DND-41 (cell line): ENCODE measurements around the gene NEDD4L.

Experiments
- ATAC-seq: fragments of 200-7000 bp; cut with Tn5 transposase; 3 replicates; pipeline ENCODE4 v1.9.1; 2021; ENCODE audit warnings: low read depth; ENCODE audit not compliant: insufficient read depth
- DNase-seq: peaks from one replicate; pipeline ENCODE4 v3.0.0-alpha.2; 2020
- H2AFZ ChIP-seq: 2 replicates; pipeline ENCODE4 v1.6.0; 2012; ENCODE audit warnings: low read depth, low read length
- H3K27ac ChIP-seq: 2 replicates; pipeline ENCODE4 v1.5.1; 2012; ENCODE audit warnings: low read length, inconsistent platforms
- H3K27me3 ChIP-seq: fragments of 200-600 bp; sonication (generic); 2 replicates; pipeline ENCODE4 v1.6.0; 2012; ENCODE audit warnings: low read length, mild to moderate bottlenecking, inconsistent platforms; ENCODE audit not compliant: insufficient read depth, poor library complexity
- H3K36me3 ChIP-seq: 2 replicates; pipeline ENCODE4 v1.5.1; 2012; ENCODE audit warnings: low read length, inconsistent platforms; ENCODE audit not compliant: insufficient read depth
- H3K4me1 ChIP-seq: 2 replicates; pipeline ENCODE4 v1.5.1; 2012; ENCODE audit warnings: mild to moderate bottlenecking, low read length; ENCODE audit not compliant: insufficient read depth
- H3K4me2 ChIP-seq: 2 replicates; pipeline ENCODE4 v1.6.0; 2012; ENCODE audit warnings: mild to moderate bottlenecking, moderate library complexity, low read length, inconsistent platforms; ENCODE audit not compliant: insufficient read depth
- H3K4me3 ChIP-seq, 2 experiments: fragments of 200-600 bp in 1 of 2; shearing (Covaris generic) in 1 of 2; 2 replicates each; pipeline ENCODE4 v1.5.1; 2012 to 2016; ENCODE audit warnings: inconsistent platforms in 2 of 2, low read length in 2 of 2, mild to moderate bottlenecking in 2 of 2, low read depth in 1 of 2, moderate library complexity in 1 of 2
- H3K79me2 ChIP-seq: 2 replicates; pipeline ENCODE4 v1.6.0; 2012; ENCODE audit warnings: low read length, inconsistent platforms; ENCODE audit not compliant: insufficient read depth
- H3K9ac ChIP-seq: 2 replicates; pipeline ENCODE4 v1.6.0; 2012; ENCODE audit warnings: low read depth, mild to moderate bottlenecking, inconsistent platforms, low read length, moderate library complexity
- H3K9me3 ChIP-seq: 2 replicates; pipeline ENCODE4 v1.5.1; 2012; ENCODE audit warnings: low read length, moderate library complexity, mild to moderate bottlenecking, inconsistent platforms; ENCODE audit not compliant: insufficient read depth, severe bottlenecking
- H4K20me1 ChIP-seq: 2 replicates; pipeline ENCODE4 v1.6.0; 2012; ENCODE audit warnings: low read length; ENCODE audit not compliant: insufficient read depth
- EZH2 ChIP-seq: IDR thresholded peaks from 3 replicates; pipeline ENCODE4 v1.6.1; 2012; ENCODE audit warnings: borderline replicate concordance, low read depth, mild to moderate bottlenecking, moderate library complexity, low read length, inconsistent platforms; ENCODE audit not compliant: severe bottlenecking
- TF ChIP-seq, protein P1 (sequence below): IDR thresholded peaks from 2 replicates; pipeline ENCODE4 v1.5.1; 2012; ENCODE audit warnings: borderline replicate concordance, low read length, moderate library complexity, mild to moderate bottlenecking; ENCODE audit not compliant: poor library complexity, severe bottlenecking; ENCODE audit errors: extremely low read depth

The NEDD4L gene

GRCh38 chr18:58013241-58014211 lies 30.5 kb upstream of the NEDD4L start:
- Histone ChIP-seq H3K79me2 (no peaks in the 10 kb centered on the region), H4K20me1 (no peaks in the 10 kb centered on the region), H3K9me3 (no peaks in the 10 kb centered on the region), H3K4me3 (no peak overlapping the region), H3K36me3 (no peaks in the 10 kb centered on the region), H3K4me2 (no peak overlapping the region), H3K27ac (no peak overlapping the region), H3K9ac (no peak overlapping the region), H3K4me1 (no peaks in the 10 kb centered on the region), H3K27me3 (peaks cover 12% of the 10 kb centered on the region), H2AFZ (no peak overlapping the region)
- ATAC-seq (no peak), DNase-seq (no peak)
- TF ChIP-seq, protein P1, sequence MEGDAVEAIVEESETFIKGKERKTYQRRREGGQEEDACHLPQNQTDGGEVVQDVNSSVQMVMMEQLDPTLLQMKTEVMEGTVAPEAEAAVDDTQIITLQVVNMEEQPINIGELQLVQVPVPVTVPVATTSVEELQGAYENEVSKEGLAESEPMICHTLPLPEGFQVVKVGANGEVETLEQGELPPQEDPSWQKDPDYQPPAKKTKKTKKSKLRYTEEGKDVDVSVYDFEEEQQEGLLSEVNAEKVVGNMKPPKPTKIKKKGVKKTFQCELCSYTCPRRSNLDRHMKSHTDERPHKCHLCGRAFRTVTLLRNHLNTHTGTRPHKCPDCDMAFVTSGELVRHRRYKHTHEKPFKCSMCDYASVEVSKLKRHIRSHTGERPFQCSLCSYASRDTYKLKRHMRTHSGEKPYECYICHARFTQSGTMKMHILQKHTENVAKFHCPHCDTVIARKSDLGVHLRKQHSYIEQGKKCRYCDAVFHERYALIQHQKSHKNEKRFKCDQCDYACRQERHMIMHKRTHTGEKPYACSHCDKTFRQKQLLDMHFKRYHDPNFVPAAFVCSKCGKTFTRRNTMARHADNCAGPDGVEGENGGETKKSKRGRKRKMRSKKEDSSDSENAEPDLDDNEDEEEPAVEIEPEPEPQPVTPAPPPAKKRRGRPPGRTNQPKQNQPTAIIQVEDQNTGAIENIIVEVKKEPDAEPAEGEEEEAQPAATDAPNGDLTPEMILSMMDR: no peak
- no peak for TF ChIP-seq EZH2

GRCh38 chr18:58015065-58015780 lies 28.8 kb upstream of the NEDD4L start:
- H3K79me2 ChIP-seq: no peaks in the 10 kb centered on the region
- no peak overlapping the region for H3K27ac ChIP-seq
- no peaks in the 10 kb centered on the region for H3K36me3 ChIP-seq
- DNase-seq: no peak
- H2AFZ ChIP-seq: no peak overlapping the region
- H3K4me3 ChIP-seq: no peak overlapping the region
- no peak for ATAC-seq
- peaks cover 12% of the 10 kb centered on the region for H3K27me3 ChIP-seq
- no peaks in the 10 kb centered on the region for H4K20me1 ChIP-seq
- no peaks in the 10 kb centered on the region for H3K9me3 ChIP-seq
- H3K4me2 ChIP-seq: no peak overlapping the region
- TF ChIP-seq, protein P1: no peak
- no peak overlapping the region for H3K9ac ChIP-seq
- no peaks in the 10 kb centered on the region for H3K4me1 ChIP-seq

- Histone ChIP-seq H3K9ac (no peak overlapping the region), H2AFZ (no peak overlapping the region), H3K27ac (no peak overlapping the region), H3K4me1 (no peaks in the 10 kb centered on the region), H4K20me1 (no peaks in the 10 kb centered on the region), H3K4me3 (no peak overlapping the region), H3K79me2 (no peaks in the 10 kb centered on the region), H3K9me3 (no peaks in the 10 kb centered on the region), H3K36me3 (no peaks in the 10 kb centered on the region), H3K27me3 (peaks cover 7% of the 10 kb centered on the region), H3K4me2 (no peak overlapping the region)
- ATAC-seq (no peak), DNase-seq (no peak)
- TF ChIP-seq, protein P1: no peak
Measured at GRCh38 chr18:58017267-58017666, 26.8 kb upstream of the NEDD4L start.
